Measurements from ENCODE around the gene PTRH2.

GRCh38 chr17:59669944-59670343 lies 37.3 kb downstream of the PTRH2 start:
- TF ChIP-seq CTCF (IDR thresholded peaks at IDR 0.05) (no peak), POLR2A (IDR thresholded peaks at IDR 0.05) (no peak)
